HG03521 (cell line): ENCODE results near the gene HLA-DQB1.

Source experiments
- ATAC-seq: cut with Tn5 transposase; IDR thresholded peaks from one replicate; pipeline ENCODE4 v1.9.1; 2021; ENCODE audit warnings: mild to moderate bottlenecking, moderate library complexity; ENCODE audit not compliant: unreplicated experiment

Gene HLA-DQB1

DNA sequence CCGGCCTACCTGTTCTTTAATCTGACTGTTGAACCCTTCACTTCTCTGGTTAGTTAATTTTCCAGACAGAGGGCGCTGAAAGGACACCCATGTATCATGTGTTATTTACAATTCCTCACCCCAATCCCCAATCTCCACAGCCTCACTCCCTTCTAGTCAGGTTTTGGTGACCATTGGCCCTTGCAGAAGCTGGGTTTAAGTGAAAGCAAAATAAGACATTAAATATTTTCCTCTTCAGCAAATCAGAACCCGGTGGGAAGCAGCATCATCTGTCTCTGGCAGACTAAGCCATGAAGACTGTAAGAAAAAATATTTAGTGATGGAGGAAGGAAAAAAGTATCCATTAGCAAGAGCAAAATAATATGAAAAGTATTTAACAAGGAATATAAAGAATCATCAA, 38.6 kb downstream of the HLA-DQB1 start:
- no peak for ATAC-seq

DNA sequence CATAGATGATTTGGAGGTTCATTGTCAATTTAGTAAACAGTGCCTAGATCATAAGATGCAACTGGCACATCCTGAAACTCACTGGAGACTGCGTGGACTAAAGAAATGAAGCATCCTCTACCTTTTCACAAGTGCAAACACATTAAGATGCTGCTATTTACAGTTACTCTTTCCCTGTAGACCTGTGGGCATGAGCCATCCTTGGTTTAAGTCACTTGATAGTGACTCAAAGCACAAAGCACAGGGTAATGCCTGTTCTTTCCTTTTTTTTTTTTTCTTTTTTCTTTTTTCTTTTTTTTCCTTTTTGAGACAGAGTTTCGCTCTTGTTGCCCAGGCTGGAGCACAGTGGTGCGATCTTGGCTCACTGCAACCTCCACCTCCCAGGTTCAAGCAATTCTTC, 39.2 kb downstream of the HLA-DQB1 start:
- no peak for ATAC-seq

DNA sequence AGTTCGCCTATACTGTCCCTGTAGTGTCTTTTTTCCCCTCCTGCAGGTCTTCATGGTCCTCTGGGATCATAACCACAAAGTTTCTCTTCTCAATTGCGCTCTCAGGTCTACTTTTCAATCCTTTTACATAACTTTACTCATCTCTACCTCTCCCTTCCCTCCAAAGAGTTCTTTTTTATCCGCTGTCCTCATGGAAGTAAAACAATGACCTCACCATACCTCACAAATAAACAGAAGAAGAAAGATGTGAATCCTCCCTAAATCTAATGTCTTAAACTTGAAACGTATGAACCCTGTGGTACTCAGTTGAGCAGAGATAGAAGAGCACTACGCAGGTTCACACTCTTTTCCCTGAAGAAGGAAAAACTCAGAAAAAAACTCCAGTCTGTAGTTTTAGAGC, 41.3 kb downstream of the HLA-DQB1 start:
- no peak for ATAC-seq

DNA sequence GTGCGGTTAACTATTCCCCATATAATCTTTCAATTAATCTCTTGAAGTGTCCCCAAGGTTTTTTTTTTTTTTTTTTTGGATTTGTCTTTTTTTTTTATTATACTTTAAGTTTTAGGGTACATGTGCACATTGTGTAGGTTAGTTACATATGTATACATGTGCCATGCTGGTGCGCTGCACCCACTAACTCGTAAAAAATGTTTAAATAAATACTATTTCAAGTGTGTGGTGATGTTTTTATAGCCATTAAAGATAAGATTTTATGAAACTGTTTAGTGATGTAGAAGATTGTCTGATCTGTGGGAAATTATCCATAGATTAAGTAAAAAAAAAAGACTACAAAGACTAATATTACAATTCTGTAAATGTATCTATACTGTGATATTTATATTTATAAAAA, 41.9 kb downstream of the HLA-DQB1 start:
- ATAC-seq: no peak

DNA sequence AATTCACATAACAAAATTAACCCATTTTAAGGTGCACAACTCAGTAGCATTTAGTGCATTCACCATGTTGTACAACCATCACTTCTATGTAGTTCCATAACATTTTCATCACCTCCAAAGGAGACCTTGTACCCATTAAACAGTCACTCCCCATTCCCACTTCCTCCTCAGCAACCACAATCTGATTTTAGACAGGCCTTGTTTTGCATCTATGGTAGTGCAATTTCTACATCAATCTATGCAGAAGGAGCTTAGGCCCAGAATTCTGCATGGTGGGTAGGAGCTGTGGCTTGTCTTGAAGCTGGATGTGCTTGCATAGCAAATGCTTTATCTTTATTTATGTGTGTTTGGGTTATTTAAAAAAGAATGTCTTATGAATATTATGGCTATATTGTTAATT, 42.8 kb downstream of the HLA-DQB1 start:
- ATAC-seq: no peak

DNA sequence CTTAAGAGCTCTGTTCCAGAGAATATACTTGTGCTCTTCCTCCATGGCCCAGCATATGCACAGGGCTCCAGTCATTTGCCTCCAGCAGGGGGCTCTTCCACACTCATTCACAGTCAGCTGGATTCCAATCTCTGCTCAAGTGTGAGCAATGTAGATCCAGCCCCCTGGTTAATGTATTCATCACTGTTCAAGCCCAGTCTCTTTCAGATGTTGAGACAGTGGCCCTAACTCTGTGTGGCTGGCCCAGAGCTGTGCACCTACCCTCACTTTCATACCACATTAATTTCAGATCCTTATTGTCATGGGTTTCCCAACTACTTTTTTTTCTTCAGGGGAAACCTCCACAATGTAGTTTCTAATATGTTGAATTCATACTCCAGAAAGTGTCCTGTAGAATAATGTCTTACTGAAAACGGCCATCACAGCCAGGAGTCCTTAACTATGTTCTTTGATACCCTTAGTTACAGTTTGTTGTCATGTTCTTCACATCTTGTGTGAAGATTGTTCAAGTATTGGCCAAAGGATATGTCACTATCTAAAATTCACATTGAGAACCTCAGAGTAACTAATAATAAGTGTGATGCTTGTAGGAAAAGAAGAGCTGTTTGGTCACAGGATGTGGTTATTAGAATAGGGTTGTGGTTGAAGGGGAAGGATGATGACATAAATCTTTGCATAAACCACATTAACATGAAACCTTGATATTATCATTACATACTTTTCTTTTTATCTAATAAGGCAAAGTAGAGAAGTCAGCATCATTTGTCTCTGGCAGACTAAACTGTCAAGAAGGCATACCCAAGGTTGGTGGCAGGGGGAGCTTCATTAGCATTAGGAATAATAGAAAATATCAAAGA, 43.7 kb downstream of the HLA-DQB1 start:
- peak; percentile 58 for ATAC-seq

DNA sequence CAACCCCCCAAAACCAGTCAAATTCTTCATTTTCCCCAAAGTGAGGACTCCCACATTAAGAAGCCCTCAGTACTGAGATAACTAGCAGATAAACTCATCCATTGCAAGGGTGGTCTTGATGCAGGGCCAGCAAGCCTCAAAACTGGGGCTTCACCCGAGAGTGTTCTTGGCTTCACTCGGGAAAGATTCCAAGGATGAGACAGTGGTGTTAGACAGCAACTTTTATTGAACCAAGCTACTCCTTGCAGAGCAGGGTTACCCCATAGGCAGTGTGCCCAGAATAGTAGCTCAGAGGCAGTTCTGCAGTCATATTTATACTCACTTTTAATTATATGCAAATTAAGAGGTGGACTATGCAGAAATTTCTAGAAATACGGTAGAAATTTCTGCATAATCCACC, 45.1 kb downstream of the HLA-DQB1 start:
- ATAC-seq: no peak

DNA sequence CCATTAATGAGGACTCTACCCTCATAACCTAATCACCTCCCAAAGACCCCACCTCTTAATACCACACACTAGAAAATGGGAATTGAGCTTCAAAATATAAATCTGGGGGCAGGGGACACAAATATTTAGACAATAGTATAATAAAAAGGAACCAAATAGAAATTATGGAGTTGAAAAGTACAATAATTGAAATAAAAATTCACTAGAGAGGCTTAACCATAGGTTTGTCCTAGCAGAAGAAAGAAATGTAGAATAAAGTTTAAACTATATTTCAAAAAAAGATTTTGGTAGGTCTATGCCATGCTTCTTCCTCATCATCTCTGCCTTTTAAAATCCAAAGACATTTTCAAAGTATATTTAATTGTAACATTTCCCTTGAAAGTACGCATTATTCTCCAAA, 48.7 kb downstream of the HLA-DQB1 start:
- no peak for ATAC-seq

DNA sequence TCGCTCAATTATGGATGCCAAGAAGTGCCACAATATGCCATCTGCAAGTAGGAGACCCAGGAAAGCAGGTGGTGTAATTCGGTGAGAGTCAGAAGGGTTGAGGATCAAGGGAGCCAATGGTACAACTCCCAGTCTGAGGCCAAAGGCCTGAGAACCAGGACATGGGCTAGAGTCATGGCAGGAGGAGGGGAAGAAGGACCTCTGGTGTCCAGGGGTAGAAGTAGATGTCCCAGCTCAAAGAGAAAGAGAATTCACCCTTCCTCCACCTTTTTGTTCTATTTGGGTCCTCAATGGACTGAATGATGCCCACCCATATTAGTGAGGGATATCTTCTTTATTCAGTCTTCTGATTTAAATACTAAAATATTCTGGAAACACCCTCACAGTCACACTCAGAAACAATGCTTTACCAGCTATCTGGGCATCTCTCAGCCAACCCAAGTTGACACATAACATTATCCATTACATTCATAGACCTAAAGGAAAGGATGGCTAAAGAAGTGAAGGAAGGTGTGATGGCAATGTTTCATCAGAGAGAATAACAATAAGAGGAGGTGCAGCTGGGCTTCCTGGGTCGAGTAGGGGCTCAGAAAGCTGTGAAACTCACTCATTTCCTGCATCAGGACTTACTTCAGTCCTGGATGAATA, 50.4 kb downstream of the HLA-DQB1 start:
- ATAC-seq: no peak

DNA sequence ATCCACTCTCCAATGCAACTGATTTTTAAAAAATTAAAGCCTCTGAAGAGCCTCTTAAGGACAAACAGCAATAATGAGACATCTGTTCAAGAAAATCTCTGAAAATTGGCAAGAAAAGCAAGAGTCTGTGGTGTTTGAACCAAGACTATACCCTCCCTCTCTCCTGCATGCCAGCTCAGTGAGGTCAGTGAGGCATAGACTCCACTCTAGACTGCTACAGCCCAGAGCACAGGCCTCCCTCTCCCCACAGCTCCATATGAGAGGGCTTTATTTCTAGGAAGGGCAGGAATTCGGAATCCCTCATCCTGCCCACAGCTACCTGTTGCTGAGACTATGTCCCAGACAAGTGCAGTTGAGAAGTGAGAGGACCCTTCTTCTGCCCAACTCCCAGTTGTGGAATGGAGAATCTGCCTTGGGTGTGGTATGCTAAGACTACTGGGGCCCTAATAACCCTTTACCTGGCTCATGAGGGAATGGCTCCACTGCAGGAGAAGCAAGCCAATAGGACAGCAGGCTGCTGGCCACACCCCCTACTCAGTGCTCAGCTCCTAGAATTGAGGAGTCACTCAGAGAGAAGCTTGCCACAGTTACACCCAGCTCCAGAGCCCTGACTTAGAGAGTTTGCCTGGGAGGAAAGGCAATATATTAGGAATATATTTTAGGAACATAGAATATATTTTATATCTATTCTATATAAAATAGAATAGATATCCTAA, 51.9 kb downstream of the HLA-DQB1 start:
- no peak for ATAC-seq

DNA sequence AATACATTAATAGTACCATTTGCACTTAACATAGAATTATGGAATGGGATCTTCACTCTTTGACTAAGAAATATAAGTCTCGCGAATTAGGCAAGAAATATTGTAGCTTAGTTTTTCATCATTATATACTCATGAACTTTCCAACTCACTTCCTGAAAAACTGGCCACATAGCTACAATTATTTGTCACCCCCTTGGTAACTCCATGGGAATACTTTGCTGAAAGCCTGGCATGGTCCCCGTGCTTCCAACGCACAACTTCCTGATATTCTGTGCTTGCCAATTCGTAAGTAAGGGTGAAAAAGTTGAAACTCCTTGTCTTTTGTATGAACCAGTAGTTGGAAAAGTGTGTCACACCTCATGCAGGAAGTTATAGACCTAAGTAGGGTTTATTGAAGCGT, 53.0 kb downstream of the HLA-DQB1 start:
- no peak for ATAC-seq

DNA sequence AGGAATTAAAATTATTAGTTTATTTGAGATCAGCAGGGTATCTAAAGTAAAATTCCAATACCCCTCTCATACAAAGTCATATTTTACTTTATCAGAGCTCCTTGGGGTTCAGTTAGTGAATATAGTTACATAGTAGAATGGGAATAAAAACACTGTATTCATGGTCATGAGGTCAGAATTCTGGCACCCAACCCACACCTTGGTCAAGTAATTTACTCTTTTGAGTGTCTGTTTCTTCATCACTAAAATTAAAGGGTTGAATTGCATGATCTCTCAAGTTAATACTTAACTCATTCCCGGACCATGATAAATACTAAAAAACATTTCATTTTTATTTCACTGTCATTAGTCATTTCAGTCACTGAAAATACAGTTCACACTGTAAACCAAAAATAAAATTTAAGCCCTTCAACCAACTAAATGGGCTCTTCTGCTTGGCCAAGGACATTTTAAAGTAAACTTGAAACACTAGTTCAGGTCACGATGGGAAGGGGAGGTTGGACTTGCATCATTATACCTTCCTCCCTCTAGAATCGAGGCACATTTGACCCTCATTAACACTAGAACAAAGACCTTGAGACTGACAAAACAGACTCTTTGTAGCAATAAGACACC, 55.7 kb downstream of the HLA-DQB1 start:
- no peak for ATAC-seq

DNA sequence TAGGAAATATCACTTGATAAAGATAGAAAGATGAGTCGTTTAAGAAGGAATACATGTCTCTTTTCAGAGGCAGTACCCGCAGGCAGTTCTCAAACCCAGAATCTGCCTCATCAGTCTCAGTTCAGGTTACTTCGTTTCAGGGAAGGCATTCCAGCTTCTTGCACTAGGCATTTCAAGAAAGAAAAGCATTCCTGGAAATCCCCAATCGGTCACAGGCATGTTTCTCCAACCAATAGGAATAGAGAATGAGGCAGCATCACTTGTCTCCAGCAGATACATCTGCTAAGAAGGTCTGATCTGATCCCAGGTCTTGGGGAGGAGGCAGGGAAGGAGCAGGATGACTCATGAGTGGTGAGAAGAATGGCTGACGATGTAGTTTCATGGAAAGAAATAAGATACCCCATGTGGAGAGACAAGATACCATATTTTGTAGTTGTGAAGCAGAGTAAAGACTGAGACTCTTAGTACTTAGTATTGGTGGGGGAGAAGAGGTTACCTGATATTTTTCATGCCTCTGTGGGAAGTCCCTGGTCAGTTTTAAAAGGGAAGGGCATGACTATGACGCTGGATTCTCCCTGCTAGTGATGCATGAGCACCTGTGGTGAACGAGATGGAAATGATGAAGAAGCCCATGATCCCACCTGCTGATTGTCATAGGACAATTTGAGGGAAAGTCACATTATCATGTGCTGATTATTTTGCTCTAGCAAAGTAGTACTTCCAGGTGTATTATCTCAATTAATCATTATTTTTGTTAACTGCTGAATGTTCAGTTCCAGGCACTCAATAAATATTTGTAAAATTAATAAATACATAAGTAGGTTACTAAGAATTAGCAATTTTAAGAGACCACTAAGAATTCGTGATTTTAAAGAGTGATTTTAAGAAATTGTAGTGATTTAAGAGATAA, 56.5 kb downstream of the HLA-DQB1 start:
- ATAC-seq: peak; percentile 95
